Muscle layer of duodenum (tissue), 2 donors: ENCODE results near the gene KPNB1.

ENCODE experiments used
- H3K27ac ChIP-seq: one replicate; pipeline ENCODE4 v1.7.0; 2013; ENCODE audit warnings: mild to moderate bottlenecking, low read length
- H3K27me3 ChIP-seq: one replicate; pipeline ENCODE4 v1.7.0; 2013; ENCODE audit warnings: low read depth, mild to moderate bottlenecking, control low read depth, low read length
- H3K36me3 ChIP-seq, 2 donors: one replicate each; pipeline ENCODE4 v1.7.0; 2013; ENCODE audit warnings: low read length in 2 of 2, control low read depth in 1 of 2, mild to moderate bottlenecking in 1 of 2; ENCODE audit not compliant: insufficient read depth in 2 of 2, control insufficient read depth in 1 of 2
- H3K4me1 ChIP-seq, 2 donors: one replicate each; pipeline ENCODE4 v1.7.0; 2013; ENCODE audit warnings: low read length in 2 of 2, mild to moderate bottlenecking in 2 of 2, control low read depth in 1 of 2, moderate library complexity in 1 of 2; ENCODE audit not compliant: insufficient read depth in 2 of 2, control insufficient read depth in 1 of 2
- H3K4me3 ChIP-seq, 2 donors: one replicate each; pipeline ENCODE4 v1.7.0; 2013; ENCODE audit warnings: low read length in 2 of 2, low read depth in 1 of 2, mild to moderate bottlenecking in 1 of 2
- H3K9me3 ChIP-seq, 2 donors: one replicate each; pipeline ENCODE4 v1.7.0; 2013; ENCODE audit warnings: low read length in 2 of 2, control low read depth in 1 of 2, mild to moderate bottlenecking in 1 of 2; ENCODE audit not compliant: control insufficient read depth in 1 of 2
- donor health status: healthy.

The KPNB1 gene

GRCh38 chr17:47717979-47718621 lies 68.4 kb downstream of the KPNB1 start:
- H3K27me3 ChIP-seq = peaks cover 49% of the 10 kb centered on the region
- no peaks in the 10 kb centered on the region for H3K9me3 ChIP-seq
- no peak overlapping the region for H3K27ac ChIP-seq
- H3K4me3 ChIP-seq = no peak overlapping the region
- no peaks in the 10 kb centered on the region for H3K36me3 ChIP-seq
- H3K4me1 ChIP-seq = peaks cover 0 to 11% of the 10 kb centered on the region in 2 donors

DNA sequence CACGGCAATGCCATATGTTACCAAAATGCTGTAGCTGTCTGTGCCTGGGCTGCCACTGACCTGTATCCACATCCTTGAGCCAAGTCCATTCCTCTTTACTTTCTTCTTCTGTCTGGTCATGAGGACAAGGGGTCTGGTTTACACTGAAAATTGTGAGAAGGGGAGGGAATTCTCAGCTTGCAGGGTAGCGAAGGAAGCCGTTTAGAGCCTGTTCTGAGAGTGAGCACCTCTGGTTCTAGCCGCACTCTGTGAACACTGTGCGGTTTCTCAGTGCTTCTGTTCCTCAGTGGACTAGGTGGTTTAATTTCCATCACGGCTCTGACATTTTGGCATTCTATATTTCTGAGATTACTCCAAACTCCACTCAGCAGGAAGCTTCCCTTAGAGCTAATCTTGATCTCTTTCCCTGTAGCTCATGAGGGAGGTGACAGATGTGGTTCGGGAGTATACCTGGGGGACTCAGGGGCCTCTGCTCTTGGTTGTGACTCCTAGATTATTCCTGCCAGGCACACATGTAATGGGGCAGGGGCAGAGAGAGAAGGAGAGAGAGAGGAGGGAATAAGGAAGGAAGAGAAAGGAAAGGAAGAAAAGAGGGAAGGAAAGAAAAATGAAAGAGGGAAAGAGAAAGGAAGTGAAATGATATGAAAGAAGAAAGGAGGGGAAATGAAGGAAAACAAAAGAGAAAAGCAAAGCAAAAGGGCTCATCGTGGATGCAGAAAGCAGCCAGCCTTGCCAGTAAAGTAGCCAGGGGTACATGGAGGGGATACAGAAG lies 69.1 kb downstream of the KPNB1 start:
- Histone ChIP-seq H3K36me3 (no peaks in the 10 kb centered on the region), H3K27ac (no peak overlapping the region), H3K4me3 (no peak overlapping the region), H3K27me3 (peaks cover 43% of the 10 kb centered on the region), H3K4me1 (peaks cover 0 to 11% of the 10 kb centered on the region in 2 donors), H3K9me3 (no peaks in the 10 kb centered on the region)

DNA sequence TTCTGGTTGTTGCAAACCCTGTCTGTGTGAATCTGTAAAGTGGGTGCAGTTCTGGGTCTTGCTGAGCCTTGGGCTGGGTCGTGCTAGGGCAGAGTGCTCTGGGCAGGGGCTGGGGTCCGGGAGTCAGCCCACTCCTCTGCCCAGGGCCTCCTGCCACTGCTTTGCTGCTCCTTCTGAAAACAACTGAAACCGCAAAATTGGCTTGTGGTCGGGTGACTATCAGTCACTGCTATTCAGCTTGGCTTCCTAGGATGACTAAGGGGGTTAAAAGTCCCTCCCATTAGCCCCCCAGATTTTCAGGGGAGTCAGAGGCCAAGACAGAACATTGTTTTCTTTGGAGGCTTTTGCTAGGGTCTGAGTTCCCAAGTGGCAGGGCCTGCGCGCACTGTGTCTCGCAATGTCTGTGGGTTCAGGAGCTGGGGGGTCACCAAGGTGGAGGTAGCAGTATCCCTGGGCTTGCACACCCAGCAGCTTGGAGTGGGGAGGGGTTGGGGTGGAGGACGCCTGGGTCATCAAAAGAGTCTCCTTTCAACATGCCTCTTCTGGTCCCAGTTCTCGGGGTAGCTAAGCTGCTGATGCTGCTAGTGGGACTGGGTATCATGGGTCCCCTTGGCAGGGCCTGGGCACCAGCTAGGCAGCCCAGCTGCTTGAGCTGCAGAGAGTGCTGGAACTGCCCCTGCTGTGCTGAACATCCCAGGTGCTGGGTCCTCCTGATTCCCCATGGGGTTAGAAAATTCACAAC lies 69.9 kb downstream of the KPNB1 start:
- H3K27ac ChIP-seq = no peak overlapping the region
- peaks cover 0 to 11% of the 10 kb centered on the region in 2 donors for H3K4me1 ChIP-seq
- no peak overlapping the region for H3K4me3 ChIP-seq
- H3K9me3 ChIP-seq = no peaks in the 10 kb centered on the region
- no peaks in the 10 kb centered on the region for H3K36me3 ChIP-seq
- H3K27me3 ChIP-seq = peaks cover 41% of the 10 kb centered on the region

DNA sequence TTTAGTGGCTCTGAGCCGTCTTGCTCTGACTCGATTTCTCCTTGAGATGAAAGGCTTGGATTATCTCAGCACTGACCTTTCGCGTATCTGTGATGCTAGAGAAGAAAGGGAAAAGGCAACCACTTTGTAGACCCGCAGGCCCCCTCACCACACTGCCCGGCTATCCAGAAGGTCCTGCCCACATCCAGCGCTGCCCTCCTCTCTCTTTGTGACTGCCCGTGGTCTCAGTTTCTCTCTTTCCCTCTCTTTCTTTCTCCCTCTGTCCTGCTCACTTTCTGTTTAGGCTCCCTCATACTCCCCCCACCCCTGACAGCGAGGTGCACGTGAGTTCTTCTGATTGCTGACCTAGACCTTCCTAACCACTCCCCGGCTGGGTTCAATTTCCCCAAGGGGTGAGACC lies 70.5 kb downstream of the KPNB1 start:
- Histone ChIP-seq H3K36me3 (no peaks in the 10 kb centered on the region), H3K4me3 (no peak overlapping the region), H3K4me1 (peaks cover 0 to 11% of the 10 kb centered on the region in 2 donors), H3K9me3 (no peaks in the 10 kb centered on the region), H3K27ac (no peak overlapping the region), H3K27me3 (peaks cover 41% of the 10 kb centered on the region)

DNA sequence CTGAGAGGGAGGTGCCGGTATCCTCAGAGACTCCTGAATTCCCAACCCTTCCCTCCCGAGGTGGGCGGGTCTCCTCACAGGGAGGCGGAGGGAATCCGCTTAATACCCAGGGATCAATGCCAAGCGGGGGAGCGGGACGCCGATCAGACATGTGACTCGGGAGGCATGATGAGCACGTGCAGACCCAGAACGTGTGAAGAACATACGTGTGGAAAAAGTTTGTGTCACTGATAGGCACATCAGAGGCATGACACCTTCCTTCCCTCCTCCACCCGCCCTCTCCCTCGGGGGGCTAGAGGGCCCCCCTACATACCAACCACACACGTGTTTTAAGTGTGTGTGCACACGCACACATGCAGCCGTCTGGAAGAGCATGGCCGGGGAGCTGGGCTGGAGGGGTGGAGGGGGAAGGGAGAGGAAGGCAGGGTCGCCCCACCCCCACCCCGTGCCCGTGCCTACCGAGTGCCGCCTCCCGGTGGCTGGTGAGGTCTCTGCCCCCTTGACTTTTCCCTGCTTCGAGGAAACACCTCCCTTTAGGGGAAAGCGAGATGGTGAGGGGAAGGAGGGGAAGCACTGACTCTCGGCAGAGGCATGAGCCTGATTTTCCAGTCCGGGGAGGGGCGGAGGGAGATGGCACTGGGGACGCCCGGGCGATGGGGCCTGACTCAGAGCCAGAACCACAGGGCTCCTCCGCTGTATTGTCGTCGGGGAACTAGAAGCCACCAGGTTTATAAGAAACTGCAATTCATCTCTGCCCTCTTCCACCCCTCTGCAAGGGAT lies 71.2 kb downstream of the KPNB1 start:
- Histone ChIP-seq H3K4me3 (no peak overlapping the region), H3K9me3 (no peaks in the 10 kb centered on the region), H3K36me3 (no peaks in the 10 kb centered on the region), H3K27ac (no peak overlapping the region), H3K4me1 (peaks cover 0 to 11% of the 10 kb centered on the region in 2 donors), H3K27me3 (peaks cover 41% of the 10 kb centered on the region)

GRCh38 chr17:47721725-47722124 lies 72.0 kb downstream of the KPNB1 start:
- Histone ChIP-seq H3K36me3 (no peaks in the 10 kb centered on the region), H3K27ac (no peak overlapping the region), H3K27me3 (peaks cover 41% of the 10 kb centered on the region), H3K9me3 (no peaks in the 10 kb centered on the region), H3K4me1 (peaks cover 0 to 11% of the 10 kb centered on the region in 2 donors), H3K4me3 (no peak overlapping the region)

GRCh38 chr17:47724705-47725104 lies 75.0 kb downstream of the KPNB1 start:
- H3K4me1 ChIP-seq = peaks cover 0 to 11% of the 10 kb centered on the region in 2 donors
- peaks cover 26% of the 10 kb centered on the region for H3K27me3 ChIP-seq
- no peak overlapping the region for H3K4me3 ChIP-seq
- no peaks in the 10 kb centered on the region for H3K9me3 ChIP-seq
- no peak overlapping the region for H3K27ac ChIP-seq
- no peaks in the 10 kb centered on the region for H3K36me3 ChIP-seq

GRCh38 chr17:47725446-47726111 lies 75.9 kb downstream of the KPNB1 start:
- H3K36me3 ChIP-seq = no peaks in the 10 kb centered on the region
- H3K9me3 ChIP-seq = no peaks in the 10 kb centered on the region
- peaks cover 18% of the 10 kb centered on the region for H3K27me3 ChIP-seq

GRCh38 chr17:47726796-47727703 lies 77.3 kb downstream of the KPNB1 start:
- Histone ChIP-seq H3K4me3 (no peak overlapping the region), H3K4me1 (no peaks in the 10 kb centered on the region), H3K27ac (no peak overlapping the region), H3K27me3 (peaks cover 5% of the 10 kb centered on the region), H3K9me3 (no peaks in the 10 kb centered on the region), H3K36me3 (no peaks in the 10 kb centered on the region)

More at GRCh38 chr17:47725446-47726111, 75.9 kb downstream of the KPNB1 start:
- no peak overlapping the region for H3K27ac ChIP-seq
- peaks cover 0 to 11% of the 10 kb centered on the region in 2 donors for H3K4me1 ChIP-seq
- no peak overlapping the region for H3K4me3 ChIP-seq

DNA sequence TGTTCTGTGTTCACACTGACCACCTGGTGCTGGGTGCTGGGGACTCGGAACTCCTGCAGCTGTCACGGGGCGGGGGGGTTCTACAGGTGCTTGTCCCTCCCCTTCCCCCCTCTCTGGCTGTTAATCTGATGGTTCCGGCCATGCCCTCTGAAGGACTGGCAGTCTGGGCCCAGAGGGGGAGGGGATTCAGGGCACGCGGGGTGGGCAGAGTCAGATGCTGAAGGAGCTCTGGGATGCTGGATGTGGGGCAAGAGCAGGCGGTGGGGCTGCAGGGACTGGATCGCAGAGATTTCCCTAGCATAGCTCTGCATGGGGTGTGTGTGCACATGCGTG lies 78.0 kb downstream of the KPNB1 start:
- Histone ChIP-seq H3K27ac (no peak overlapping the region), H3K4me1 (peaks cover 0 to under 1% of the 10 kb centered on the region in 2 donors), H3K27me3 (peaks cover 4% of the 10 kb centered on the region), H3K36me3 (no peaks in the 10 kb centered on the region), H3K4me3 (no peak overlapping the region), H3K9me3 (no peaks in the 10 kb centered on the region)
